GM12891 (cell line): Measurements from ENCODE around the gene RBM28.

Experiments used
- POLR2A ChIP-seq: IDR thresholded peaks from 2 replicates; pipeline ENCODE4 v1.6.1; 2011; ENCODE audit warnings: low read depth, low read length, control low read depth
- POLR2AphosphoS5 ChIP-seq: IDR thresholded peaks from 2 replicates; pipeline ENCODE4 v1.6.1; 2011; ENCODE audit warnings: low read depth, low read length, control low read depth
- TAF1 ChIP-seq: IDR thresholded peaks from 2 replicates; pipeline ENCODE4 v1.6.1; 2011; ENCODE audit warnings: low read depth, low read length, control low read depth

DNA sequence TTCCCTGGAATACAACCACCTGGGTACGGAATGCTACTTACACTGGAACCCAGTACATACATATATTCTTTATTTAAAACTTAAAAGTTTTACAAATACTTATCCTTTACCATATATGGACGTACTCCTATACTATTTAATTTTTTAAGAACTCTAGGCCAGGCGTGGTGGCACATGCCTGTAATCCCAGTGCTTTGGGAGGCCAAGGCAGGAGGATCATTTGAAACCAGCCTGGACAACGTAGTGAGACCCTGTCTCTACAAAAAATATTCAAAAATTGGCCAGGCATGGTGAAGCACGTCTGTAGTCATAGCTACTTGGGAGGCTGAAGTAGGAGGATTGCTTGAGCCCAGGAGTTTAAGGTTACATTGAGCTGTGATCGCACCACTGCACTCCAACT, 2.0 kb downstream of the RBM28 start:
- TF ChIP-seq TAF1 (no peak), POLR2A (no peak), POLR2AphosphoS5 (no peak)
